HG03378 (cell line): ENCODE results near the gene SSR1.
A peak's percentile ranks its signal among the peaks of the same experiment; 100 is the strongest.

ENCODE experiments used
- ATAC-seq: cut with Tn5 transposase; IDR thresholded peaks from one replicate; pipeline ENCODE4 v1.9.1; 2021; ENCODE audit warnings: mild to moderate bottlenecking, moderate library complexity; ENCODE audit not compliant: unreplicated experiment

The SSR1 gene

DNA sequence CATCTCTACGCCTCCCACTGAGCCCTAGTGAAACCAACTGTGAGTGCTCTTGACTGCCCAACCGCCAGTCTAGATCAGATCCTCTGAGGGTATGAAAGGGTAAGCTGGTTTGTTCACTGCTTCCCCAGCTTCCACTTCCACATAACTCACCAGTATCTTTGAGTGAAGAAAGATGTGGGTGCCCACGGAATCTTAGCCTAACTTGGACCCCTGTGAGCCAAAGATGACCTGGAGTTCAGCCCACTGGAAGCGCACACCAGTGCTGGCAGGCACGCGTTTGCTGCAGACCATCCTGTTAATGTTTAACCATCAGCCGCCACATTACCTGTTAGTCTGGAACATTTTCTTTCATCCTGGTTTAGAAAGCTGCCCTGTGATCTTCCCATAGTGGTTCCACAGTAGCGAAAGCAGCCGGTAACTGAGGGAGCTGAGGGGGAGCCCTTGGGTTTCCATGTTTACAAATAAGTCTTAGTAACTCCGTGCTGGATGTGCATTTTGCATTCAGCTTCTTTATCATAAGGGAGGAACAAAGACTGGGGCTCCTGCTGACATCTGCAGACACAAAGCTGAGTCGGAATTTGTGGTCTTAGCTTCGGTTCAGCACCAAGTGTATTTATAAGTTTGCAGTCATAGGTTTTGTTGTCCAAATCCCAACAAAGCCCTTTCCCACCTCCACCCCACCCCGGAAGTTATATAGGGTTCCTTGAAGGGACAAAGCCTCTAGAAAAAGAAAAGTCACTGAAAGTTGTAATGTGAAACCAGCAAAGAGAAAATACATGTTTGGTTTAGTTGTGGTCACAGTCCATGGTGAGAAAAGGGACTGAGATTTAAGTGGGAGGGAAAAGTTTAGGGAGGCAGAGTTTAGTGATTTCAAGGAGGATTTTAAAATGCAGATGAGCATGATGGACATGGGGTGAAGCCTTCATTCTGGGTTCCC lies 71.0 kb downstream of the SSR1 start:
- no peak for ATAC-seq

DNA sequence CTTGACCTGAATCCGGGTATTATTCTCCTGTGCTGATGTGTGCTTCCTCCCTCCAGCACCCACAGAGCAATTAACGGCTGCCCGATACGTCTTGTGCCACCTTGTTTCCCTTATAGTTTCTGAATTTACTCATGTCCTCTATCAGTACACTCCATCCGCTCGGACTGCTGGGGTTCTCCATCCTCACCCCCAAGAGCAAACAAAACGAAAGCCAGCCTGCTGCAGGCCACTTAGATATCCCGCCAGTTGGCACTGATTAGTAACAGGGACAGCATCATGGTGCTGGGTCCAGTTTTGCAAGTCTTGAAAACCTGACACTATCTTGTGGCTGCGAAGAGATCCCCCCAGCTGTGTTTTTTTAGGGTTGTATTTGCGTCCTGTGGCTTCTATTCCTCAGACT lies 71.8 kb downstream of the SSR1 start:
- ATAC-seq = no peak

DNA sequence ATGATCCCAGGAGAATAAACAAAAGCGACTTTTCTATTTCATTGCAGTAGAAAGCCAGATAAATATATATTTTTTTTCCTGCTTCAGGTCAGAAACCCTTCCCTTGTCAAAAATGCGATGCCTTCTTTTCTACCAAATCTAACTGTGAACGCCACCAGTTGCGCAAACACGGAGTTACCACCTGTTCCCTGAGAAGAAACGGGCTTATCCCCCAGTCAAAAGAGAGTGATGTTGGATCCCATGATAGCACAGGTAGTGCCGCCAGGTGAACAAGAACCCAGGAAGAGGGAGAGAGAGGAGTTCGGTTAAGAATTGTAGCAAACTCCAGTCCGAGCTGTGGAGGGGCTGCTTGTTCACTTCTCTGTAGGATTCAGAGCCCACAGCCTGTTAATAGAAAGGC lies 72.6 kb downstream of the SSR1 start:
- ATAC-seq = no peak

DNA sequence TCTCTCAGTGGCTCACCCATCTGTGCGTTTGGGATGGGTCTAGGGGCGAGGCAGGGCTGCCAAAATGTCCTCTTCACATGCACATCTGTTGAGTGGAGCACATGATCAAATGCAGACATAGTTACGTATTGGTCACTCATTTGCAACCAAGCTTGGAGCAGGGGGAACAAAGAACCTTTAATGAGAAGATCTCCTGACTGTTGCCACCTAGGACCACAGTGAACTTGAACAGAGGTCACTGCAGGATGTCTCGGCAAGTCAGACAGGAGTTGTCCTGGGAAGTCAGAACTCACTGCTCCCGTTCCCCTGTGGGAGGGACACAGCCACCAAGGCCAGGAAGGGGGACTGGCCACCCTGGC lies 73.4 kb downstream of the SSR1 start:
- no peak for ATAC-seq

DNA sequence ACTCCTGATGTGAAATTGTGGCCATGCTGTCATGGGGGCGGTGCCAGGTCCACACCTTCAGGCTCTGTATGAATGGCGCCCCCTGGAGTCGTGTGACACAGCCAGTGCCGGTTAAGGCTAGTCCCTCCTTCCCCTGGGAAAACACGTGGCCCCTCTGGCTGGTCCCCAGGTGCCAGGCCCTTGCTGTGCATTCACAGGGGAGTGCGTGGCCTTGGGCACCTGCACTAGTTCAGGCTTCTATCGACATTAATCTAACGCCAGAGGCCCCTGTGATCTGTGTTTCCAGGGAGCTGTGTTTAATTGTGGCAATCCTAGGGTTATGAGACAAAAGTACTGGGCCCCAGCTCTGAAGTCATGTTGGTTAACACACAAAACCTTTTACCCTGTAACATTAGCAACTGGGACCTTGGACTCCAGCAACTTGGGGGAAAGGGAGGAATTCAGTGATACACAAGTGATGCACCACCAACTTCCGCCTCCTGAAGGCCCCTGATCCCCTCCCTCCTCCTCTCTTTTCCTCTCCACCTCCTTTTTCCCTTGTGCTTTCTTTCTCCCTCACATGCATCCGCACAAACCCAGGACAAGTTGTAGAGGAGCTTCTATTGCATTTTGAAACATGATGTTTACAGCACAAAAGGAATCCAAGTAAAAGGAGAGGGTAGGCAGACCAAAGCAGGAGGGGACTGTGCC lies 74.0 kb downstream of the SSR1 start:
- no peak for ATAC-seq

DNA sequence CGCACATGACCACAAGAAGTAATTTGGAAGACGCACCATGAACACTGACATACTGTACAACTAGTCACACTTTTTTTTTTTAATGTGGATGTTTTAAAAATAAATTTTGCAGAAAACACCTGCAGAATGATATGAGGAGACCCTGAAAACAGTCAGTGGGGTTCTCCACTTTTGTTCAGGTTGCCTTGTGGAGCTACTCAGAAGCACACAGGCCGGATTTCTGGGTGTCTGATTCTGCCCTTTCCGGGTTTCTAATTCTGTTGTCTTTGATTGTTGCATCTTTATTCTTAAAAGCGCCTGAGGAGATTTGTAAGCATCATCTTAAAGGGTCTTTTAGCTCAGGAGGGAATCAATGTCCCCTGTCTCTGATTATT lies 74.5 kb downstream of the SSR1 start:
- no peak for ATAC-seq

DNA sequence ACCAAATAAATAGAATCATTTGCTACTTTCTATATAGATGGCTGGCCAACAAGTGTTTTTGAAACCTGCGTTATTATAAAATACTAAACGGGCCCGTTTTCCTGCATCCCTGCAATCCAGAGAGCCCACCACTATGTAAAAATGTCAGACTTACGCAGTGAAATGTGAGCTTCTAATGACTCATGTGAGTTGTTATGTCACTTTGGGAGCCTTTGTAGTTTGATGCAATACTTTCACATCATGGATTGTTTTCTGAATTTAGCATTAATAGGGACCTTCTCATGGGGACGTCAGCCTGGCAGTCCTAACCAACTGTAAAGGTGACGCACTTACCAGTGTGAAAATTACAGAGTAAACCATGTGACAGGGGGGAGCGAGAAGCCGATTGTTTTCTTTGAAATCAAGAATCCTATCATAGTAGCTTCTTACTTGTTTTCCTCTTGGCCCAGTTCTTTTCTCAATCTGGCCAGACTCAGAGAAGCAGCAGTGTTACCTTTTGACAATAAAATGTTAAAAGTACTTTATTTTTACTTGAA lies 75.3 kb downstream of the SSR1 start:
- ATAC-seq = no peak

DNA sequence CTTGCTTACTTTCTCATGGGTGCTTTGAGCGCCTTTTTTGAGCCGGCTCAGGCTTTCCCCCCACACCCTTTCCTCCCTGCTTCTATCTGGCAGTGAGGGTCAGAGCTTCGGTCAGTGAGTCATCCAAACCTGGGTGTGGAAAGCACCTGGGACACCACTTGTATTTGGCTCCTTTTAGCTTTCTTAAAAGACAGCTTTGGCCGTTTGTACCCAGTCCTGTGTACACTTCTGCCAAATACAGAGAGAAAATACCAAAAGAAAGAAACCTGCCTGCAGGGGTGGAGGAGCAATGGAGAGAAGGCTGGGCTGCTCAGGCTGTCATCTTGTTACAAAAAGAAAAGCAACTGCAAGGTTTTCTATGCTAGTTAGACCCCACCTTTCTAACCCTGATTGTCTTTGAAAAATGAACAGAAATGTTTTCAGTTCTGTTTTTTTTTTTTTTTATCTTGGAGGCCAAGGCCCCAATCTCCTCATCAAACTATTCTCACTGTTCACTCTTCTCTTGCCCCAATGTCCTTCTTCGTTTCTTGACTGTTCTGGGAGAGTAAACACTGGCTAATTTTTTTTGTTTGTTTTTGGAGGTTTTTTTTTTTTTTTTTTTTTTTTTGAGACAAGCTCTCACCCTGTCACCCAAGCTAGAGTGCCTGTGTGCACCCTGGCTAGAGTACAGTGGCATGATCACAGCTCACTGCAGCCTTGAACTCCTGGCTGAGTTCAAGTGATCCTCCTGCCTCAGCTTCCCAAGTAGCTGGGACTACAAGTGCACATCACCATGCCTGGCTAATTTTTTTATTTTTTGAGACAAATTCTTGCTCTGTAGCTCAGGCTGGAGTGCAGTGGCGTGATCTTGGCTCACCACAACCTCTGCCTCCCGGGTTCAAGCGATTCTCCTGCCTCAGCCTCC lies 76.4 kb downstream of the SSR1 start:
- peak; percentile 59 for ATAC-seq

DNA sequence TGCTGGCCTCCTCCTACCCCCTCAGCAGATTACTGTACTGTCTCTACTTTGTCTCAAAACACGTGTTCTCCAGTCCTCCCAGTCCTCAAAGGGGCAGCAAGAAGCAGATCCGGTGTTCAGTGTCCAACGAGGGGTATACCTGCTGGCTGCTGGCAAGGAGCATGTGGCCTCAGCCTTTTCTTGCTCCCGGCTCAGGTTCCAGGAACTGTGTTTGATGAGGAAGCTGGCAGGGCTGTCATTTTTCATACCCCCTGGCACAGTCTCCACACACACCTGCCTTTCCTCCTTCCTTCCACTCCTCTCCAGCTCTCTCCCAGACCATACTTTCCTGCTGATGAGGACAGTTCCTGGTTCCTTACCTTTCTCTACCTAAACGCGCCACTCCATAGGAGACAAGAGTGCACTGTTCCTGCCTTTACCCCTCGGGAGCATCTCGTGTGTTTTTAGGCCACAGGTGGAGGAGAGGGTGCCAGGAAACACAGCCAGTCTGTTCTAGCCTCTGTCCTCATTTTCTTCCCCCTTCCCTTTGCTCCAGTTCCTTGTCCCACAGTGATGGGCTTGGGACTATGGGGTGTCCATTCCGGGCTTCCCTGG lies 77.2 kb downstream of the SSR1 start:
- ATAC-seq = peak; percentile 3

DNA sequence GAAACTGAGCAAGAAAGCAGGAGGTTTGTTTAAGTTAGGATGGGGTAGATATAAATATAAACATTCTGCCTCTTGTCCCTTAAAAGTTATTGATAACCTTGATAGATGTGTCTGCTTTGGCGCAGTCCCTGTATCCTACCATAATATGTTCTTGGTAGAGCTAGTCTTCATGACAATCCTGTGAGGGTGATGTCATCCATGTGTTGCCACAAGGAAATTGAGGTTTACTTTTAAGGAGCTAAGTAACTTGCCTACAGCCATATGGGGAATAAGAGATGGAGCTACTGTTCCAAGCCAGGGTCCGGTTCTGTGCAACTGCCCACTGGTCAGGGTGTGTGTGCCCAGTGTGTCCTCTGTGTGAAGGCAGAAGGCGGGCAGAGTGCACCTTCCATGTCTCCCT lies 78.5 kb downstream of the SSR1 start:
- no peak for ATAC-seq

DNA sequence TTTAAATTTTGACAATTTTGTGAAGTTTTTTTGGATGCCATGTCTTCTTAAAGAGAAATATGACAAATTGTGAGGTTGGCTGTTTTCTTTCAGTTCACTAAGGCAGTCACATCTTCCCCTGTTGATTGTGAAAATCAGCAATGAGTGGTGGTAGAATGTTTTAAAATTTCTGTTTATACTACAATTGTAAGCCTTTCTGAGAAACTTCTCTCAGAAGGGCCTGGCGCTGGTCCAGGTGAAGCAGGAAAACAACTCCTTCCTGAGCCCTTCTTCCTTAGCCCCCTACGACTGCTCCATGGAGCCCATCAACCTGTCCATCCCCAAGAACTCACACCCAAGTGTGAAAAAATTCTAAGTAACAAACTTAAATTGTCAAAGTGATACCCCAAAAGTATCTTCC lies 80.6 kb downstream of the SSR1 start:
- ATAC-seq = no peak

DNA sequence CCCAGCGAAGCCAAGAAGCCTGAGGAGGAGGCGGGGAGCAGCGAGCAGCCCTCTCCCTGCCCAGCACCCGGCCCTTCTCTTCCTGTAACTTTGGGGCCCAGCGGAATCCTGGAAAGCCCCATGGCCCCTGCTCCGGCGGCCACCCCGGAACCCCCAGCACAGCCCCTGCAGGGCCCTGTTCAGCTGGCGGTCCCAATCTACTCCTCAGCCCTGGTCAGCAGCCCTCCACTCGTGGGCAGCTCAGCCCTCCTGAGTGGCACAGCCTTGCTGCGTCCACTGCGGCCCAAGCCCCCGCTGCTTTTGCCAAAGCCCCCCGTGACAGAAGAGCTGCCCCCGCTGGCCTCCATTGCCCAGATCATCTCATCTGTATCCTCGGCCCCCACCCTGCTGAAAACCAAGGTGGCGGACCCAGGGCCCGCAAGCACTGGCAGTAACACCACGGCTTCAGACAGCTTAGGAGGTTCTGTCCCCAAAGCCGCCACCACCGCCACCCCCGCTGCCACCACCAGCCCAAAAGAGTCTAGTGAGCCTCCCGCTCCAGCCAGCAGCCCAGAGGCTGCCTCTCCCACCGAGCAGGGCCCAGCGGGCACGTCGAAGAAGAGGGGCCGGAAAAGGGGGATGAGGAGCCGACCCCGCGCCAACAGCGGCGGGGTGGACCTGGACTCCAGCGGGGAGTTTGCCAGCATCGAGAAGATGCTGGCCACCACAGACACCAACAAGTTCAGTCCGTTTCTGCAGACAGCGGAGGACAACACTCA lies 81.9 kb downstream of the SSR1 start:
- ATAC-seq = no peak

DNA sequence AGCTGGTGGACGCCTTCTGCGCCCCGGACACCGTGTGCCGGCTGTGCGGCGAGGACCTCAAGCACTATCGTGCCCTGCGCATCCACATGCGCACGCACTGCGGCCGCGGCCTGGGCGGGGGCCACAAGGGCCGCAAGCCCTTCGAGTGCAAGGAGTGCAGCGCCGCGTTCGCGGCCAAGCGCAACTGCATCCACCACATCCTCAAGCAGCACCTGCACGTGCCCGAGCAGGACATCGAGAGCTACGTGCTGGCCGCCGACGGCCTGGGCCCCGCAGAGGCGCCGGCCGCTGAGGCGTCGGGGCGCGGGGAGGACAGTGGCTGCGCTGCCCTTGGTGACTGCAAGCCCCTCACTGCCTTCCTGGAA lies 82.7 kb downstream of the SSR1 start:
- ATAC-seq = no peak

DNA sequence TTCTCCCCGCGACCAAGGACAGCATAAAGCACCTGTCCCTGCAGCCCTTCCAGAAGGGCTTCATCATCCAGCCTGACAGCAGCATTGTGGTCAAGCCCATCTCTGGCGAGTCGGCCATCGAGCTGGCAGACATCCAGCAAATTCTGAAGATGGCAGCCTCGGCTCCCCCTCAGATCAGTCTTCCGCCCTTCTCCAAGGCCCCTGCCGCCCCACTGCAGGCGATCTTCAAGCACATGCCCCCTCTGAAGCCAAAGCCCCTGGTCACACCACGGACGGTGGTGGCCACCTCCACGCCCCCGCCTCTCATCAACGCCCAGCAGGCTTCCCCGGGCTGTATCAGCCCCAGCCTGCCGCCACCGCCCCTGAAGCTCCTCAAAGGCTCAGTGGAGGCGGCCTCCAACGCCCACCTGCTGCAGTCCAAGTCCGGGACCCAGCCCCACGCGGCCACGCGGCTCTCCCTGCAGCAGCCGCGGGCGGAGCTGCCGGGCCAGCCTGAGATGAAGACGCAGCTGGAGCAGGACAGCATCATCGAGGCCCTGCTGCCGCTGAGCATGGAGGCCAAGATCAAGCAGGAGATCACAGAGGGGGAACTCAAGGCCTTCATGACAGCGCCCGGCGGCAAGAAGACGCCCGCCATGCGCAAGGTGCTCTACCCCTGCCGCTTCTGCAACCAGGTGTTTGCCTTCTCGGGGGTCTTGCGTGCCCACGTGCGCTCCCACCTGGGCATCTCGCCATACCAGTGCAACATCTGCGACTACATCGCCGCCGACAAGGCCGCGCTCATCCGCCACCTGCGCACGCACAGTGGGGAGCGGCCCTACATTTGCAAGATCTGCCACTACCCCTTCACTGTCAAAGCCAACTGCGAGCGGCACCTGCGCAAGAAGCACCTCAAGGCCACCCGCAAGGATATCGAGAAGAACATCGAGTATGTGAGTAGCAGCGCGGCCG lies 83.3 kb downstream of the SSR1 start:
- ATAC-seq = no peak

DNA sequence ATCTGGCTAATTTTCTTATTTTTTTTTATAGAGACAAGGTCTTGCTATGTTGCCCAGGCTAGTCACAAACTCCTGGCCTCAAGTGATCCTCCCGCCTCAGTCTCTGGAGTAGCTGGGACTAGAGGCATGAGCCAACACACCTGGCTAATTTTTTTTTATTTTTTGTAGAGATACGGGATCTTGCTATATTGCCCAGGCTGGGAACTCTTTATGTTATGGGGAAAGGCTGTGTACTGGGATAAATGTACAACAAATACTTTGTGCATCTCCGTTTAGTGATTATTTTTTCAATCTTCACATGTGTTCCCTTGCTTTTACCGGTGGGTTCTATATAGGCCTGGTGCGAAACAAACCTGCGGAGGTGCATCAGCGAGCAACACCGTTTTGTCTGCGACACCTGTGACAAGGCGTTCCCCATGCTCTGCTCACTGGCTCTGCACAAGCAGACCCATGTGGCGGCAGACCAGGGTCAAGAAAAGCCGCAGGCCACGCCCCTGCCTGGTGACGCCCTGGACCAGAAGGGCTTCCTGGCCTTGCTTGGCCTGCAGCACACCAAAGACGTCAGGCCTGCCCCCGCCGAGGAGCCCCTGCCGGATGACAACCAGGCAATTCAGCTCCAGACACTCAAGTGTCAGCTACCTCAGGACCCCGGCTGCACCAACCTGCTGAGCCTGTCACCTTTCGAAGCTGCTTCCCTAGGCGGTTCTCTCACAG lies 84.2 kb downstream of the SSR1 start:
- no peak for ATAC-seq

DNA sequence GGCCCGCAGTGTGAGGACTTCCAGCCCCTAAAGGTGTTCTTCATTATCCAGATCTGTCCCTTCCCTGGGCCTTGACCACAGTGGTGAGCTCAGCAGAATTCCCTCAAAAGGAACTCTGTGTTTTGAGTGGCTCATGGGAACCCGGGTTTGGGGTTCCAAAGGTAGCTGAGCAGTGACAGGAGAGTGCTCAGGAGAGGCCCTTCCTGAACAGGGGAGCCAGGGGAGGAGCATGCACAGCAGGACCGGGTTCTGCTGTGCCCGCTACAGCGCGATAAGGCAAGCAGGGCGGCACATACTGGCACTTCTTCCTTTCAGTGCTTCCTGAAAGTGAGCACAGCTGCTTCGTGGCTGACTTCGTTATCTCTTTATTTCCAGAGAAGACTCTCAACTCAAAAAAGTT lies 88.3 kb downstream of the SSR1 start:
- ATAC-seq = no peak

DNA sequence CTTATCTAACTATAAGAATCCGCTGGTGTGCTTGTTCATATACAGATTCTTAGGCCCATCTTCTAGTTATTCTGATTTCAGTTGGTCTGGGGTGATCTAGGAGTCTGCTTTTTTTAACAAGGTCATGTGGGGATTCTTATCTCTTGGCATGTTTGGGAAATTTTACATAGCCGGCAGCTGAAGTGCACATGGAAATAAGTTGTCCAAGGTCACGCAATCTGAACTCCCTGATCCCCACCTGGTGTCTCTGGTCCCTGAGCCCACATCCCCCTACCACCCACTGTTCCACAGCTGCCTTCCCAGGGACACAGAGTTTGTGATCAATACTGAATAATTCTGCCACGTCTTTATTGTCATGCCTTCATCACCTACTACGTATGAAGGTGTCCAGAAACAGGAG lies 90.8 kb downstream of the SSR1 start:
- no peak for ATAC-seq

DNA sequence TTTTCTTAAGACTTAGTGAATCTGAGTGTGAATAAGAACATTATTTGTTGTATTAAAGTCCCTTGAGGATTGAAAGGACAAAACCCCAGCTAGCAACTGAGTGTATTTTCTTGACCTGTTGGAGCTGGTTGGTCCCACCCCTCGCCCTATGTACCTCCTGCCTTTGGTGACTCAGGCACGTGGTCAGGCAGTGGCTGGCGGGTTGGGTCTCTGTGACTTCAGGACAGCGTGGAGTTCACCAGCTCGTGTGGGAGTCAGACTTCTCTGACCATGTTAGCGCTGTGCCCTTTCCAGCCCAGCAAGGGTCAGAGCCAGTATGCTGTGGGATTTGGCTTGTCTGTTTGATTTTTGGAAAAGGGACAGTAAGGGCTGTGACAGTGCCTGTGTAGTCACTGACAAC lies 93.7 kb downstream of the SSR1 start:
- no peak for ATAC-seq
